ENCODE measurements around the gene C1orf210.
A peak's percentile ranks its signal among the peaks of the same experiment; 100 is the strongest.

C1orf210 gene

DNA sequence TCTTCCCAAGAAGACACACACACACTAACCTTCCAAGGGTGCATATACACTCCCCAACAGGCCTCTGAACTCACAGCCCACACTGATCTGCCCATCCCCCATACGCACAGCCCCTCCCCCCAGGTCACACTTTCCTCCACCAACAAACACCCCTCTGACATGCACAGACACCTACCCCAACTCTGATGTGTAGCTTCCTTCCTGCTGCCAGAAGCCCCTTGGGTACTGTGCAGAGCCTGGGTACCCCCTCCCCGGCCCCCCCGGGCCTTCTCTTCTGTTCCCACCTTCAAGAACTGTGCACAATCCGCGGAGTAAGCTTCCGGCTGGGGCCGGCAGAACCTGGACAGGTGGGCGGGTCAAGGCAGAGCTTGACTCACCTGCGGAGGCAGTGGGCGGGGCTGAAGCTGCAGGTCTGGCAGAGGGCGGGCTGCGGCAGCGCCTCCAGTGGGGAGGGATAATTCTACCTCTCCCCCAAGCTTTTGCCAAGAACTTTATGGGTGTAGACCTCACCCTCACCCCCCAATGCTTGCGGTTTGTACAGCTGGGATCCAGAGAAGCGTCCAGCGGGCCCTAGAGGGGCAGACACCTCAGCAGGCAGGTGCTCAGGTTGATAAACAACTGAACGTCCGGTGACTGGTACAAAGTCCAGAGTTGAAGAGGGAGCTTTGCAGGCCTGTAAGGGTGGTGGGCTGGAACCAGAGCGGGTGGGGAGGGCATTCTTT lies at the start of gene C1orf210:
TSS of gene C1orf210 (minus strand) at position 313 of the 722 bp plus-strand sequence. CDS start 2,311 bp downstream, outside the sequence.
- no peak for DNase-seq (ENCODE audit: low spot score)

DNA sequence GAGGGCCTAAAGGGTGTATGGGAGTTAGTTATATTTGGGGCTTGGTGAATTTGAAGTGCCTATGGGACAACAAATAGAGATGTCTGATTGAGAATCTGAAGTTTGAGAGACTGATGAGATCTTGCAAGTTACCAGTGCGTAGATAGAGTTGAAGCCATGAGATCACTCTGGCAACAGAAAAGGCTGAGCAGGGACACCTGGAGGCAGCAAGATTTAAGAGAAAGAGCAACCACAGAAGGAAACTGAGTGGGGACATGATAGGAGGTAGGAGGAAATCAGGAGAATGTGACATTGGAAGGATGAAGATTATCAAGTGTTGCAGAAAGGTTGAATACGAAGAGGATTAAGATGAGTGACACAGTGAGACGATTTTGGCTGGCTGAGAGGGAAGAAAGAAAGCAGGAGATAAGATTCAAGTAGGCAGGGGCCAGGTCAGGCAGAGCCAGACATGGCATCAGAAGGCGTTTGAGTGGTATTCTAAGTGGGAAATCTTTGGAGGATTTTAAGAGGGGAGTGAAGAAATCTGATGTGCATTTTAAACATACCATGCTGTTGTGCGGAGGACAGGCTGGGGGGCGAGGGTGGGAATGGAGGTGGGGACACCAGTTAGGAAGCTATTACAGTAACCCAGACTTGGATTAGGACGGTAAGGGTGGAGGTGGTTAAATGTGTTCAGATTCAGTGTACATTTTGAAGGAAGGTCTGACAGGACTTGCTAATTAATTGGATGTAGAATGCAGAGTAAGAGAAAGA lies 49.2 kb upstream of the C1orf210 start:
- DNase-seq (ENCODE audit: low spot score) = no peak

DNA sequence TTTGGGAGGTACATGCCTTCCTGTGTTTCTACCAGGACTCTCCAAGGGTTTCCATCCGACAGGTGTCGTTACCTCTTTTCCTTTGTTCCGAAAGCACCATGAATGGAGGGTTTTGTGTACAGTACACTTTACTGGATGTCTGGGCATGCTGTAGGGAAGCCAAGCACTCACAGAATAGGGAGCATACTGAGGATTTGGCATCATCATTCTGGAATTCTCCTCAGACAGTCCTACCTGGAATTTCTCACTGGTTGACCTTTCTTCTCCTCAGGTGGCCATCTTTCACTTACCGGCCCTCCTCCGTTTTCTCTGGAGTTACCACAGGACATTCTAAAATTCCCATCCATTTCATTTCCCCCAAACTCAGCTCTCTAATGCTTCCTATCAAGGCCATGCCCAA lies 46.3 kb upstream of the C1orf210 start:
- DNase-seq (ENCODE audit: low spot score) = no peak

DNA sequence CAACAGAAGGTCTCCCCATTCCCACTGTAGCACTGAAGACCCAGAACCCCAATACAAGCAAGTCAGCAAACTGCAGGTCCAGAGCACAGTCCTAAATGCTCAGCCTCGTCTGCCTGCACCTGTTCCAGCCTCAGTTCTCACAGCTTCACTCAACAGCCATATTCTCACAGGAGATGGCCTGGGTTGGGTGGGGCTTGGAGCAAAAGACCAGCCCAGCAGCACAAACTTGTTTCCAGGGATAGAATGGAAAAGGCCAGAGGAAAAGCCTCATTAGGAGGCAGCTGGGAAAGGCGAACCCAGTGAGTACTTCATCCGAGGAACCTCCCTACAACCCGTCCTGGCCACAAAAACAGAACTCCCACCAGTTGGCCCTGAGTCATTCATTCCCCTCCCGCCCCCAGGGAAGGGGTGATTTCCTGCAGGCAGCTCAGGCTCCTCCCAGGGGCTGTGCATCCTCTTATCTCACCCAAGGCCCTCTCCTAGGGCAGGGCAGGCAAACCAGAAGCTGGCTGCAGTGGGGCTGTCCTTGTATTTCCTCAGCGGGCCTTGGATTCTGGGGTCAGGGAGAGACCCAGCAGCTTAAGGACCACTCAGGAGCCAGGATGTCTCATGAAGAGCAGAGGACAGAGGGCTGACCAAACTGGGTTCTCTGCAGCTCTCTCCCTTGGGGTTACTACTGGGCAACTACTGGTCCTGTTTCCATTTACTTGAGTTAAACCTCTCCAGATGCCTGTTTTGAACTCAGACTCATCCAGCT lies 44.8 kb upstream of the C1orf210 start:
- DNase-seq (ENCODE audit: low spot score) = peak; percentile 66

DNA sequence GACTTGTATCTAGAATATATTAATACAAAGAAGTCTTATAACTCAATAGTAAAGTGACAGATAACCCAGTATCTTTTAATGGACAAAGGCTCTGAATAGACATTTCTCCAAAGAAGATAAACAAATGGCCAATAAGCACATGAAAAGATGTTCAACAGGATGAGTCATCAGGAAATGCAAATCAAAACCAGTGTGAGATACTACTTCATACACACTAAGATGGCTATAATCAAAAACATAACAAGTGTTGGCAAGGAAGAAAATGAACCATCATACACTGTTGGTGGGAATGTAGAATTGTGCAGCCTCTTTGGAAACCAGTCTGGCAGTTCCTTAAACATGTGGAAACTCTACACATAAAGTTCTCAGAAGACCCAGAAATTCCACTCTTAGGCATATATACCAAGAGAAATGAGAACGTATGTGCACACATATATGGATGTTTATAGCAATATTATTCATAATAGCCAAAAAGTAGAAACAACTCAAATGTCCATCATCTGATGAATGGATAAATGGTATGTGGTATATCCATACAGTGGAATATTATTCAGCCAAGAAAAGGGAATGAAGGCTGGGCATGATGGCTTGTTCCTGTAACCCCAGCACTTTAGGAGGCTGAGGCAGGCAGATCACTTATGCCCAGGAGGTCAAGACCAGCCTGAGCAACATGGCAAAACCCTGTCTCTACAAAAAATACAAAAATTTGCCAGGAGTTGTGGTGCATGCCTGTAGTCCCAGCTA lies 42.3 kb upstream of the C1orf210 start:
- DNase-seq (ENCODE audit: low spot score) = no peak

DNA sequence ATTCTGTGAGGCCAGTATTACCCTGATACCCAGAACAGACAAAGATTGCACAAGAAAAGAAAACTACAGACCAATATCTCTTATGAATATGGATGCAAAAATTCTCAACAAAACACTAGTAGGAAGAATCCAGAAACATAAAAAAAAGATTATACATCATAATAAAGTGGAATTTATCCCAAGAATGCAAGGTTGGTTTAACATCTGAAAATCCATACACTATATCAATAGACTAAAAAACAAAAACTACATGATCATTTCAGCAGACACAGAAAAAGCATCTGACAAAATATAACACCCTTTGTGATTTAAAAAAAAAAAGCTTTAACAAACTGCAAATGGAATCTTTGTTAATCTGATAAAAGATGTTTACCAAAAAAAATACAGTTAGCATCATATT lies 40.0 kb upstream of the C1orf210 start:
- no peak for DNase-seq (ENCODE audit: low spot score)

DNA sequence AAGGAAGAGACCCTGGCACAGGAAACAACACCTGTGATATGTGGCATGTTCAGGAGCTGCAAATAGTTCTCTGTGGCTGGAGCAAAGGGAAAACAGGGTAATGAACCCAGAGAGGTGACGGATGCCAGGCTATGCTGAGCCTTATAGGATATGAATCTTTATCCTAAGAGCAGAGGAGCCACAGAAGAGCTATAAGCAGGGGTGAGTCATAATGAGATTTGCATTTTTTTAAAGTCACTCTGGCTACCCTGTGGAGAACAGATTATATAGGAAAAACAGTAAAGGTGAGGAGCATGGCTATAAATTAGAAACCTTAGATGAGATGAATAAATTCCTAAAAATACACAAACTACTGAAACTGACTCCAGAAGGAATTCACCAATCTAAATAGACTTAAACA lies 39.4 kb upstream of the C1orf210 start:
- no peak for DNase-seq (ENCODE audit: low spot score)

DNA sequence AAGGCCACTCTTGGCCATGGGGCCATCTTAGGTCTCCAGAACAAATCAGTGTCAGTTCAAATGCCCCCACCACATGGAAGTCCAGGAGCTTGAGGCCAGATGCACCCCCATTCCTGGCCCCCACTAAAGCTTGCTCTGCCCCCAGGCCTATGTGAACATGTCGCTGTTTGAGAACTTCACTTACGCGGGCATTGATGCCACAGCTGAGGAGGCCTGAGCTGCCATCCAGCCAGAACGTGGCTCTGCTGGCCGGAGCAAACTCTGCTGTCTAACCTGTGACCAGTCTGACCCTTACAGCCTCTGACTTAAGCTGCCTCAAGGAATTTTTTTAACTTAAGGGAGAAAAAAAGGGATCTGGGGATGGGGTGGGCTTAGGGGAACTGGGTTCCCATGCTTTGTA lies 37.1 kb upstream of the C1orf210 start:
- DNase-seq (ENCODE audit: low spot score) = no peak

DNA sequence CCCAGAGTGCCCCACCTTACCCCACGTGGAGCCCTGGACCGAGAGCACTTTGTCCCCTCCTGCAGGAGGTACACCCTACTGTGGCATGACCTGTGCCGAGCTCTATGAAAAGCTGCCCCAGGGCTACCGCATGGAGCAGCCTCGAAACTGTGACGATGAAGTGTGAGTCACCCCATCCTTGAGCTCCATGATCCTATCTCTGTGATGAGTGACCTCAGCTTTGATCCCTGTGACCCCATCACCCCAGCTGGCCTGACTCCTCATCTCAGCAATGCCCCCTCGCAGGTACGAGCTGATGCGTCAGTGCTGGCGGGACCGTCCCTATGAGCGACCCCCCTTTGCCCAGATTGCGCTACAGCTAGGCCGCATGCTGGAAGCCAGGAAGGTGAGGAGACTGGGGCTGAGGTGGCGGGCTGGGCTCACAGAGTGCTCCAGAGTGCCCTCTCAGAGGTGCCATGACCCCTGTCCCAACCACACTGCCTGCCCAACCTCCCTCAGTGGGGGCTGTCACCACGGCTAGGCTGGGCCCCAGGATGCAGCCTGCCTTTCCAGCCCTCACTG lies 36.0 kb upstream of the C1orf210 start:
- DNase-seq (ENCODE audit: low spot score) = no peak

DNA sequence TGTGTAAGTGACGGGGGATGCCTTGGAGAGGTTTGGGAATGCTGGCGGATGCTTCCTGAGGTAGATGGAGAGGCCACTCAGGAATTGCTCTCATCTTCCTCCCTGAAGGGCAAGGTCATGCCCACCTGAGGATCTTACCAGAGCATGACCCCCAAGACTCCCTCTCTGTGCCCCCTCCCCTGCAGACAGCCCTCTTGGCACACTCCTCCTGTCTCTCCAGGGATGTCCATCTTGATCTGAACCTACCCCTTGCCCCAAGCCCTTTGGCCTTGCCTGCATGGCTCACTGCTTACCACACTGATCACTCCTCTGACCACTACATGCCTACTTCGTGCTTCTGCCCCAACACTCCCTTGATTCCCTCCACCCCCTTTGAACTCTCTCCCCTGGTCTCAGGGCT lies 34.4 kb upstream of the C1orf210 start:
- DNase-seq (ENCODE audit: low spot score) = no peak

DNA sequence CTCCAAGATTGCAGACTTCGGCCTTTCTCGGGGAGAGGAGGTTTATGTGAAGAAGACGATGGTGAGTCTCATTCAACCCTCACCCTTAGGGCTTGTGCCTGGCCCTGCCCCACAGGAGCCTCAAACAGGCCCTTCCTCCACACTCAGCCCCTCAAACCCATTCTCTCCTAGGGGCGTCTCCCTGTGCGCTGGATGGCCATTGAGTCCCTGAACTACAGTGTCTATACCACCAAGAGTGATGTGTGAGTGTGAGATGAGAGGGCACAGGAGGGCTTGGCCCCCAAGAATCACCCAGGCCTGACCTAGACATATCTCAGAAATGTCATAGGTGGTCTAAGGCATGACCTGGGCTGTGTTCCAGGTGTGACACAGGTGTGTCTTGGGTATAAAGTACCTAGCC lies 33.9 kb upstream of the C1orf210 start:
- no peak for DNase-seq (ENCODE audit: low spot score)

DNA sequence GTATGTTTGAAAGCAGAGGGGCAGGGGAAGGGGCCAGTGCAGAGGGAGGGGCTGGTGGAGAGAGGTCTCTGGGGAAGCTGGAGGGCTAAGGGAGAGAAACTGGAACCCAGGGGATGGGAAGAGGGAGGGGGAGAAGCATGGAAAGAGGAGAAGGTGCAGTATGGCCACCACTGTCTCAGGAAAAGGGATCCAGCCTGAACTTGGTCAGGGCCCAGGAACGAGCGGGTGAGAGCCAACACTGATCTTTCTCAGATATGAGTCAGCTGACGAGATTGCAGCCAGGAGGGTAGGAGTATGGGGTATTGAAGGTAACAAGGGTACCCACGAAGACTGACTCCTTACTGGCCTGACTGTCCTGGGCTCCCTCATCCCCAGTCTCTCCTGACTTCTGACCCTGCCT lies 33.5 kb upstream of the C1orf210 start:
- DNase-seq (ENCODE audit: low spot score) = no peak

DNA sequence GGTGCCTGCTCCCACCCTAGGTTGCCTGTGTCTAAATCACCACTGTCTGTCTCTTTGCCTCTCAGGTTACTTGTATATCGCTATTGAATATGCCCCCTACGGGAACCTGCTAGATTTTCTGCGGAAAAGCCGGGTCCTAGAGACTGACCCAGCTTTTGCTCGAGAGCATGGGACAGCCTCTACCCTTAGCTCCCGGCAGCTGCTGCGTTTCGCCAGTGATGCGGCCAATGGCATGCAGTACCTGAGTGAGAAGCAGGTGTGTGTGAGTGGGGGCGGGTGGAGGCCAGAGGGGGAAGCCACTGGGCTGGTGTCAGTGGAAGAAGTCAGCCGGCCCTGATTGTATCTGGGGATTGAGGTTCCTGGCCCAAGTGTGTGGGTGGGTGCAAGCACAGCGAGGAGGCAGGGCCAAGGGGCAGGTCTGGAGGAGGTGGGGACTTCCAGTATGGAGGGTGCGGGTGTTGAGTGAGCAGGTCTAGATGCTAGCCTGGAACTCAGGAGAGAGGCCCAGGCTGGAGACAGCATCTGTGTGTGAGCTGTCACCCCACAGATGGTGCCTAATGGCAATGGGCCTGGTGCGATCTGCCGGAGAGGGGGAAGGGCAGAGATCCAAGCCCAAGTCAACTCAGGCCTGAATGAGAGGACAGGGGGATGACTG lies 32.6 kb upstream of the C1orf210 start:
- DNase-seq (ENCODE audit: low spot score) = no peak

DNA sequence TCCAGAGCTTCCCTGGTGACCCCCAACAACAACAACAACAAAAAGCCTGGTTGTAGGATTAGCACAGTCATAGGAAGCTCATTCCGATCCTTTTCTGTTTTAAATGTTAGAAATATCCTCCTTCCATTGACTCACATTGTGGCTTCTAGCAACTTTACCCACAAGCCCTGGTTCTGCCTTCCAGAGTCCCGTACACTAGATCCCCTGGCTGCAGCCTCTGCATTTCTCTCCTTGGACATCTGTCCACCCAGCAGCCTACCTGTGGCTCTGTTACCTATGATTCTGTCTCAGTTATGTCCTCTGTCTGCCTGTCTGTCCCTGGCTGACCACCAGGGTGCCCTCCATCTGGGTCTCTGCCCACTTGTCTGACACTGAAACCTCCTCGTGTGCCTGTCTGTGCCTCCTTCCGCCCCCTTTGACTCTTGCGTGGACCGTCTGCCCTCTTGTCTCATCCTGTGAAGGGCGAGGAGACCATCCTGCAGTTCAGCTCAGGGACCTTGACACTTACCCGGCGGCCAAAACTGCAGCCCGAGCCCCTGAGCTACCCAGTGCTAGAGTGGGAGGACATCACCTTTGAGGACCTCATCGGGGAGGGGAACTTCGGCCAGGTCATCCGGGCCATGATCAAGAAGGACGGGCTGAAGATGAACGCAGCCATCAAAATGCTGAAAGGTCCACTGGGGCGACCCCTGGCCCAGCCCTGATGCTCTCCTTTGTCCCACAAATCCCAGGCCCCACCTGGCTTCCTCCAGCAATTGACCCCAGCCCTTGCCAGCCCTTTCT lies 31.5 kb upstream of the C1orf210 start:
- no peak for DNase-seq (ENCODE audit: low spot score)

DNA sequence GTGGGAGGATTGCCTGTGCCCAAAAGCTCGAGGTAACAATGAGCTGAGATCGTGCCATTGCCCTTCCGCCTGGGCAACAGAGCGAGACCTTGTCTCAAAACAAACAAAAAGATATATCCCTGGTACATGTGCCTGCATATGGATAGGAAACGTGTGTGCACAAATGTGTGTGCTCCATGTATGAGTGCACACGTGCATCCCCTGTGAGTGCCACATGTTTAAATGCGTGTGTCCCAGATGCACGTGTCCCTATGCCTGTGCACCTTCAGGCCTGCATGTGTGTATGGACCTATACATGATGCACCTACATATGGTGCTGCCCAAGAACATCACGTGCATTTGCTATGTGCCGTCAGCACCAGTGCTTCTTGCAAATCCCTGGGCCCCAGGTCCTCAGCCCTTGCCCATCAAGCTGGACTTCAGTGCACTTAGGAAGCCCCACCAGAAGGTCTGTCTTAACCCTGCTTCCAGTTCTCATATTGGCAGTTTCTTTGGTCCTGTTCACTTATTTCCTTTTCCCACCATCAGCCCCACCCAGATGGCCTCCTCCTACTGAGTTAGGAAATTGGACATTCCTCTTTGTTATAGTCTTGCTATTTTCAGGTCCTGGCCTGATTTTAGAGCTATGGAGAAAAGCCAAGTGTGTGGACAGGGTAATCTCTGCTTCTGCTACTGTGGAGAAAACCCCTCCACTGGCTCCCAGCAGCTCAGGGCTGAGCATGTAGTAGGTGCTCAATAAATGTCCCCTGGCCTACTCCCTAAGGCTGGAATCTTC lies 30.8 kb upstream of the C1orf210 start:
- DNase-seq (ENCODE audit: low spot score) = no peak

DNA sequence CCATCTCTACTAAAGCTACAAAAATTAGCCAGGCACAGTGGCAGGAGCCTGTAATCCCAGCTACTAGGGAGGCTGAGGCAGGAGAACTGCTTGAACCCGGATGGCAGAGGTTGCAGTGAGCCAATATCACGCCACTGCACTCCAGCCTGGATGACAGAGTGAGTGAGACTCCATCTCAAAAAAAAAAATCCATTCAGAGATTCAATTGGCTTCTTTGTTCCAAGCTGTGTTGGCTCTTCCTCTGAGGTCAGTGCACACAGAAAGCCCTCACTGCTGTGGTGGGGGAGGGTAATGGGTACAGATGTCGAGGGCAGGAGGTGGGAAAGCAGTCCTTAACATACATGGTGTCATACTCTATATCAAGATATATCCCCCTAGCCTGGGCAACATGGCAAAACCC lies 30.1 kb upstream of the C1orf210 start:
- DNase-seq (ENCODE audit: low spot score) = no peak

DNA sequence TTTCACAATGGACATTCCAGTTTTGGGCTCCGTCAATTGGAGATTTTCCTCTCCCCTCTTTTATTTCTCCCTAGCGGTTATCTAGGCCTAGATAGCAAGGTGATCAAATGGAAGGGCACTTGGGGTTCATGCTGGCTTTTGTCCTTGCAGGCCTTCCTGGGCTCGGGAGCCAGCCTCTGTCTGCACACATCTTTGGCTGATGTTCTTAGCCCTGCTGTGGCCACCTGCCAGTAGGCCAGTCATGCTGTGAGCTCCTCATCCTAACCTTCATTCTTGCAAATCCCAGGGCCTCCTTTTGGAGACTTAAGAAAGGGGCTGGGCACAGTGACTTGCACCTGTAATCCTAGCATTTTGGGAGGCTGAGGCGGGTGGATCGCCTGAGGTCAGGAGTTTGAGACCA lies 28.9 kb upstream of the C1orf210 start:
- no peak for DNase-seq (ENCODE audit: low spot score)

DNA sequence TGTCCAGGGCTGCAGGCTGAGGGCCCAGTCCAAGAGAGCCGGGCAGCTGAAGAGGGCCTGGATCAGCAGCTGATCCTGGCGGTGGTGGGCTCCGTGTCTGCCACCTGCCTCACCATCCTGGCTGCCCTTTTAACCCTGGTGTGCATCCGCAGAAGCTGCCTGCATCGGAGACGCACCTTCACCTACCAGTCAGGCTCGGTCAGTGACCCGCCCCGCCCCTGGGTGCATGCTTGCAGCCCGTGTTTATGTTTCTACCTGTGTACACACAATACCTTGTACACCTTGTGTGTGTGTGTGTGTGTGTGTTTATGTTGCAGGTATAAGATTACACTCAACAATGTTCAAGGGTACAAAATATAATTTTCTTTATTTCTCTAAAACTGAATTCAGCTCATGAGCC lies 28.4 kb upstream of the C1orf210 start:
- no peak for DNase-seq (ENCODE audit: low spot score)

DNA sequence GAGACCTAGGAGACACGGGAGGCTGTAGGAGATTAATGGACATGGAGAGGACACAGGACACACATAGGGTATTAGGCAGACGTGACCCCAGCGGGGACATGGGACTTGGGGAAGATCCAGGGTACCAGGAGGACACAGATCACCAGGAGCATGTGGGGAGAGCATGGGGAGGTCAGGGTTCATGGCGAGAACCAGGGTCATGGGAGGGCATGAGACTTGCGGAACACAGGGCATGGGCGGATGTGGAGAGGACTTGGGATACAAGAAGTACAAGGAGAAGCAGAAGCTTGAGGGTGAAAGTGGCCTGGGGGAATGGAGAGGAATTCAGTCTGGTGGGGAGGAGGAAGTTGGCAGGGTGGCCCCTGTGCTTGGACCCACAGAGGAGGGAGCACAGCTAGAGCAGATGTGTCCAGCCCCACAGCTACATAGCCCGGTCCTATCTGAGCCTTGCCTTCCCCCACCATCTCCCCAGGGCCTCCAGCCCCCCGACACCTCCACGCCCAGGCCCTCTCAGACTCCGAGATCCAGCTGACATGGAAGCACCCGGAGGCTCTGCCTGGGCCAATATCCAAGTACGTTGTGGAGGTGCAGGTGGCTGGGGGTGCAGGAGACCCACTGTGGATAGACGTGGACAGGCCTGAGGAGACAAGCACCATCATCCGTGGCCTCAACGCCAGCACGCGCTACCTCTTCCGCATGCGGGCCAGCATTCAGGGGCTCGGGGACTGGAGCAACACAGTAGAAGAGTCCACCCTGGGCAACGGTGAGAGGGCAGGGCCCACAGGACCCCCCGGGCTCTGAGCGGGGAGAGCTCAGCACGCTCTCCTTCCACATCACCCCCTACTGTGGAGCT lies 27.5 kb upstream of the C1orf210 start:
- DNase-seq (ENCODE audit: low spot score) = no peak

All from AG08396 (cell line).